ENCODE data around the gene ARHGAP15. TPM values are rescaled to one million over a fixed set of nuclear protein-coding genes. Genes with fewer than 3 reads are reported as not detected.

Gene ARHGAP15
- total RNA-seq, 1 donor from 2014 or later, result not detected

- H3K4me3 ChIP-seq (ENCODE audit: low read depth, low read length), result no peak overlapping the region
- TF ChIP-seq, protein P1, sequence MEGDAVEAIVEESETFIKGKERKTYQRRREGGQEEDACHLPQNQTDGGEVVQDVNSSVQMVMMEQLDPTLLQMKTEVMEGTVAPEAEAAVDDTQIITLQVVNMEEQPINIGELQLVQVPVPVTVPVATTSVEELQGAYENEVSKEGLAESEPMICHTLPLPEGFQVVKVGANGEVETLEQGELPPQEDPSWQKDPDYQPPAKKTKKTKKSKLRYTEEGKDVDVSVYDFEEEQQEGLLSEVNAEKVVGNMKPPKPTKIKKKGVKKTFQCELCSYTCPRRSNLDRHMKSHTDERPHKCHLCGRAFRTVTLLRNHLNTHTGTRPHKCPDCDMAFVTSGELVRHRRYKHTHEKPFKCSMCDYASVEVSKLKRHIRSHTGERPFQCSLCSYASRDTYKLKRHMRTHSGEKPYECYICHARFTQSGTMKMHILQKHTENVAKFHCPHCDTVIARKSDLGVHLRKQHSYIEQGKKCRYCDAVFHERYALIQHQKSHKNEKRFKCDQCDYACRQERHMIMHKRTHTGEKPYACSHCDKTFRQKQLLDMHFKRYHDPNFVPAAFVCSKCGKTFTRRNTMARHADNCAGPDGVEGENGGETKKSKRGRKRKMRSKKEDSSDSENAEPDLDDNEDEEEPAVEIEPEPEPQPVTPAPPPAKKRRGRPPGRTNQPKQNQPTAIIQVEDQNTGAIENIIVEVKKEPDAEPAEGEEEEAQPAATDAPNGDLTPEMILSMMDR (conservative IDR thresholded peaks at IDR 0.05; ENCODE audit: low read depth, low read length), result no peak
- DNase-seq (ENCODE audit: low read depth), result no peak
These were observed 159.8 kb downstream of the ARHGAP15 start for GRCh38 chr2:143289025-143289424.

DNA sequence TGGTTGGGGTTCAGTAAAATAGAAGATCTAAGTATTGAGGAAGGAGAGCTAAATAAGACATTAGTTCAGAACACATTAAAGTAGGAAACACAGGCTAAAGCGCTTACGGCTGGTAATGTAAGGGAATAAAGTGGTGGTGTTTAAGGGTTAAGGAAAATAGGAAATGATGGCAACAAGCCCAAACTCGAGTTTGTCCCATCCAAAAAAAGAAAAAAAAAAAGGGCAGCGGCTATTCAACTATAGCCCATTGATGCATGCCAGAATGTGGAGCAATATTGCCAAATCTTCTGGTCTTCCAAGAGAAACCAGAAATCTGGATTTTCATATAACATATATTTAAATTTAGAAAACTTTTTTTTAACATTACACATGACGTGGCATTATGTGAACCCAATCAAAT, 161.0 kb downstream of the ARHGAP15 start:
- no peak overlapping the region for H3K4me3 ChIP-seq (ENCODE audit: low read depth, low read length)
- DNase-seq (ENCODE audit: low read depth), result no peak
- TF ChIP-seq, protein P1 (conservative IDR thresholded peaks at IDR 0.05; ENCODE audit: low read depth, low read length), result no peak

DNA sequence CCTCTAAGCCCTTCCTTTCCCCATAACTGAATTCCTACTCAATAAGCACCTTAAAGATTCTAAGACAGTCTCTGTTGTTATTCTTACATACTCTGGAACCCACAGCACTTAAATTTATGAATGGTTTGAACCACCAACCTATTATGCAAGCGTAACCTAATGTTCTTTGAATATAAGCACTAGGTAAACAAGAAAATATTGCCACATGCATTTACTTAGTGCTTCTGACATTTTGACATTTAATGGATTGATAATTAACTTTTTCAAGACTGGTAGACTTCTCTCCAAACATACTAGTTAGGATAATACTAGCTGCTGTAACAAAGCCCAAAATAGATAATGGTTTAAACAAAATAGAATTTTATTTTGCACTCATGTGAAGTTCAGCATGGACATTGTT, 164.8 kb downstream of the ARHGAP15 start:
- DNase-seq (ENCODE audit: low read depth), result no peak
- TF ChIP-seq, protein P1 (conservative IDR thresholded peaks at IDR 0.05; ENCODE audit: low read depth, low read length), result no peak

DNA sequence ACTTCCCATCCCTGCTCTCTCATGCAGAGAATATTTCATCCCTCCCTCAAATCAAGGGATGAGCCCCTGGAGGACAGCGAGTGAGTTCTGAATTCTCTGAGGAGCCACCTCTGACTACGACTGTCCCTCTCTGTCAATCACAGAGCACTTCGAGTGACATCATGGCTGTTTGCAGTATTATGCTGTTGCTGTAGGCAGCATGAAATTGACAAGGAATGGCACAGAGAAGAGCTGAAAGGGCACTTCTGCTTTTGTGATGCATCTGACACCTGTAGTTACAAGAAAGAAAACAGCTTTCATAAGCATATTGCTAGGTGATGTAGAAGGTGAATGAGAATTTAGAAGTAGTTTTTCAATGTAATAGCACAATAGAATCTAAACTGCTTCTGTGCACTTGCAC, 166.9 kb downstream of the ARHGAP15 start:
- TF ChIP-seq, protein P1 (conservative IDR thresholded peaks at IDR 0.05; ENCODE audit: low read depth, low read length), result no peak
- DNase-seq (ENCODE audit: low read depth), result no peak
- no peak overlapping the region for H3K4me3 ChIP-seq (ENCODE audit: low read depth, low read length)

More for the DNA sequence above, 164.8 kb downstream of the ARHGAP15 start:
- no peak overlapping the region for H3K4me3 ChIP-seq (ENCODE audit: low read depth, low read length)

DNA sequence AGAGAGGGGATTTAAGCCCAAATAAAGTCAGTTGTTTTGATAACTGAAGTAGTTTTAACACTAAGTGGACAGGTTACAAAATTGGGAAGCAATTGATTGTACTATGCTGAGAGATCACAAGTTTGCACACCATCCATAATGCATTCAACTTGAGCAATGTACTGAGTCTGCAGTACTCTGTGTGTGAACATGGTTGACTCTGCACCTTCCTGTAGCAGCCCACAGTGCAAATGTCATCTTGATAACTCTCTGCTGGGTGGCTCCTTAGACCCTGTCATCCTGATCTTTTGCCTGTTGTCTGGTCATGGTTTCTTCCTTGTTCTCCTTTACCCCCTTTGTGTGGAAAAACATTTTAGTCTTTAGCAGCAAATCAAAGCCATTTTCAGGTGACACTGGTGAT, 168.0 kb downstream of the ARHGAP15 start:
- DNase-seq (ENCODE audit: low read depth), result no peak
- no peak overlapping the region for H3K4me3 ChIP-seq (ENCODE audit: low read depth, low read length)
- TF ChIP-seq, protein P1 (conservative IDR thresholded peaks at IDR 0.05; ENCODE audit: low read depth, low read length), result no peak

DNA sequence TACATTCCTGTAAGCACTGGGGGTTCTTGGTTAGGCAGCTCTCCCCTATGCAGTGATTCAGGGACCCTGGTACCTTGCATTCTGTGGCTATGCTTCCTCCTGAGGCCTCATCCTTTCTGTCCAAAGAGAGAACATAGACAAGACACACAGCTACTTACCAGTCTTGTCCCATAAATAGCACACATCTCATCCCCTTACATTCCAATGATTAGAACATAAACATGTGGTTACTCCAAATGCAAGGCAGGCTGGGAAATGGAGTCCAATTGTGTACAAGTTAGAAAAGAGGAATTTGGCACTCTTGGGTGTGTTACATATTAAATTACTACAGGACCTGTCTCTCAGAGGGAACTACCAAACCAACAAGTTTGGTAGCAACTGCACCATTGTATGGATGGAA, 171.3 kb downstream of the ARHGAP15 start:
- DNase-seq (ENCODE audit: low read depth), result no peak
- TF ChIP-seq, protein P1 (conservative IDR thresholded peaks at IDR 0.05; ENCODE audit: low read depth, low read length), result no peak
- no peak overlapping the region for H3K4me3 ChIP-seq (ENCODE audit: low read depth, low read length)

GRCh38 chr2:143311426-143311825, 182.2 kb downstream of the ARHGAP15 start:
- H3K4me3 ChIP-seq (ENCODE audit: low read depth, low read length), result no peak overlapping the region
- no peak for DNase-seq (ENCODE audit: low read depth)
- TF ChIP-seq, protein P1 (conservative IDR thresholded peaks at IDR 0.05; ENCODE audit: low read depth, low read length), result no peak
